Dendritic cell treated with granulocyte-macrophage colony-stimulating factor and Interleukin-4, amounts not matched to agents 40 ng/mL and 50 ng/mL, for 4 days (primary cell): ENCODE results near the gene DAPP1.
"Not testable (repeated sequence)": the region's sequence is repeated elsewhere in the genome, so short reads cannot be mapped to it uniquely, and the experiment has no call there.

Experiments used
- H3K27ac Mint-ChIP-seq: one replicate; pipeline ENCODE4 v1.8.0; 2022; ENCODE audit warnings: mild to moderate bottlenecking, mixed read lengths
- H3K27me3 Mint-ChIP-seq: one replicate; pipeline ENCODE4 v1.8.0; 2022; ENCODE audit warnings: mild to moderate bottlenecking, mixed read lengths
- H3K36me3 Mint-ChIP-seq: one replicate; pipeline ENCODE4 v1.8.0; 2022; ENCODE audit warnings: low read depth, mixed read lengths
- H3K4me1 Mint-ChIP-seq: one replicate; pipeline ENCODE4 v1.8.0; 2022; ENCODE audit warnings: low read depth, mixed read lengths
- H3K4me3 Mint-ChIP-seq: one replicate; pipeline ENCODE4 v1.8.0; 2022; ENCODE audit warnings: mild to moderate bottlenecking, moderate library complexity, mixed read lengths
- H3K9me3 Mint-ChIP-seq: one replicate; pipeline ENCODE4 v1.8.0; 2022; ENCODE audit warnings: mixed read lengths
- intact Hi-C: fragments of 100-400 bp; cut with micrococcal nuclease; formaldehyde crosslinking; loops from one replicate; pipeline ENCODE4 v1.15.0; 2022

Gene DAPP1

DNA sequence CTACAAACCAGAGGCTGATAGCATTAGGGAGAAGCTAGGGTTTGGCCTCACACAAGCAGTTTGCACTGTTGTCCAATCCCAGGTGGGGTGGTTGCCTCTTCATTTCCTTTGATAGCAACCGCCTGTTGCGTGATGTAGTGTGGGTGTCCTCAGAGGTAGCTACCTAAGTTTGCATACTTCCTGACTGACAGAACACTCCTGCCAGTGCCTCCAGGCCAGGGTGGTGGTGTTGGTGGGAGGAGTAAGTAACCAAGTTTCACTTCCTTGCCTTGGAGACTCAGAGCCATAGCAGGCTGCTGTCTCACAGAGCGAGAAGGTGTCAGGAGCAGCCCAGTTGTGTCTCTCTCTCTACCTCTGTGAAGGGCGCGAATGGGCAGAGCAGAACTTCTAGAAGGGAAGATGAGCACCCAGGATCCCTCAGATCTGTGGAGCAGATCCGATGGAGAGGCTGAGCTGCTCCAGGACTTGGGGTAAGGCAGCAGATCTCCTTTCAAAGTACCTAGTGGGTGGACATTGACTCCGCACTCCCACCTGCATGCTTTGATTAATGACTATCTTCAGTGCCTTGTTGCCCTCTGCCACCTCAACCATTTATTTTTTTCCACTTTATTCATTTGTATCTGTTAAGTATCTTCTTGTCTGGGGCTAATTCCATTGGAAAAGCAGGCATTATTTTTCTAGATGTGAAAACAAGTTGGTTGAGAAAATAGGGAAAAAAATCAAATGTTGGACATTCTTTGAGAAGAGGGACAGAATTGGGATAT lies at the start of gene DAPP1:
Gene DAPP1 (plus strand): TSS at position 283 of the 764 bp plus-strand sequence. CDS start 87 bp downstream, at position 370.
- Mint-ChIP-seq H3K4me3 (peak within 1 kb of the TSS; percentile 95), H3K27me3 (no peaks in the 10 kb centered on the region), H3K9me3 (no peaks in the 10 kb centered on the region), H3K36me3 (peaks cover 18% of the 10 kb centered on the region), H3K27ac (peak within 1 kb of the TSS; percentile 94), H3K4me1 (peaks cover 64% of the 10 kb centered on the region)
- intact Hi-C loops = loop anchor here (2.0 to 10.0 kb wide), 4 partner anchors 38 to 732 kb away; partner anchors contain the start of gene ADH5

DNA sequence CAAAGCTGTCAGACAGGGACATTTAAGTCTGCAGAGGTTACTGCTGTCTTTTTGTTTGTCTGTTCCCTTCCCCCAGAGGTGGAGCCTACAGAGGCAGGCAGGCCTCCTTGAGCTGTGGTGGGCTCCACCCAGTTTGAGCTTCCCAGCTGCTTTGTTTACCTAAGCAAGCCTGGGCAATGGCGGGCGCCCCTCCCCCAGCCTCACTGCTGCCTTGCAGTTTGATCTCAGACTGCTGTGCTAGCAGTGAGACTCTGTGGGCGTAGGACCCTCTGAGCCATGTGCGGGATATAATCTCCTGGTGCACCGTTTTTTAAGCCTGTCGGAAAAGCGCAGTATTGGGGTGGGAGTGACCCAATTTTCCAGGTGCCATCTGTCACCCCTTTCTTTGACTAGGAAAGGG lies 45.8 kb upstream of the DAPP1 start:
- H3K4me3 Mint-ChIP-seq, H3K27me3 Mint-ChIP-seq, intact Hi-C loops, H3K36me3 Mint-ChIP-seq, H3K27ac Mint-ChIP-seq, H3K4me1 Mint-ChIP-seq: not testable (repeated sequence)
- H3K9me3 Mint-ChIP-seq = peaks cover 35% of the 10 kb centered on the region

GRCh38 chr4:99783940-99784339 lies 32.7 kb upstream of the DAPP1 start:
- Mint-ChIP-seq H3K9me3 (no peaks in the 10 kb centered on the region), H3K36me3 (no peaks in the 10 kb centered on the region), H3K27ac (no peak overlapping the region), H3K27me3 (peaks cover 2% of the 10 kb centered on the region), H3K4me1 (no peaks in the 10 kb centered on the region), H3K4me3 (no peak overlapping the region)
- intact Hi-C loops = no loop called here

DNA sequence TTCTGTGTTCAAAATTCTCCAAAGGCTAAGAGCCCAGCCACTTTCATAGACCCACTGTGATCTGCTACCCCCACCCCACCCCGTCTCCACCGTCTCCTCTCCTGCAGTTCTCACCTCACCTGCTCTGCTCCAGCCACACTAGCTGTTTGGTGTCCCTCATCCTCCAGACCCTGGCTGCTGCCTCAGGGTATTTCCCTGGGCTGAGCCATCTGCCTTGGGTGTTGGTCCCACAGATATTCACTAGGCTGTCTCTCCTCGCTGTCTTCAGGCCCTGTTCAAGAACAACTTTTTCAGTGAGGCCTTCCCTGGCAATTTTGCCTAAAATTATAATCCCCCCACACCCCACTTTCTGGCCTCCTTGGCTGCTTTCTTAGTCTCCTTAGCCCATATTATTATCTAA lies 31.8 kb upstream of the DAPP1 start:
- Mint-ChIP-seq H3K9me3 (no peaks in the 10 kb centered on the region), H3K27ac (no peak overlapping the region), H3K4me3 (no peak overlapping the region), H3K36me3 (no peaks in the 10 kb centered on the region), H3K4me1 (no peaks in the 10 kb centered on the region), H3K27me3 (peaks cover 2% of the 10 kb centered on the region)
- intact Hi-C loops = no loop called here

- intact Hi-C loops = no loop called here
- Mint-ChIP-seq H3K27ac (no peak overlapping the region), H3K4me1 (no peaks in the 10 kb centered on the region)
These were observed 25.6 kb upstream of the DAPP1 start for GRCh38 chr4:99790796-99791617.

DNA sequence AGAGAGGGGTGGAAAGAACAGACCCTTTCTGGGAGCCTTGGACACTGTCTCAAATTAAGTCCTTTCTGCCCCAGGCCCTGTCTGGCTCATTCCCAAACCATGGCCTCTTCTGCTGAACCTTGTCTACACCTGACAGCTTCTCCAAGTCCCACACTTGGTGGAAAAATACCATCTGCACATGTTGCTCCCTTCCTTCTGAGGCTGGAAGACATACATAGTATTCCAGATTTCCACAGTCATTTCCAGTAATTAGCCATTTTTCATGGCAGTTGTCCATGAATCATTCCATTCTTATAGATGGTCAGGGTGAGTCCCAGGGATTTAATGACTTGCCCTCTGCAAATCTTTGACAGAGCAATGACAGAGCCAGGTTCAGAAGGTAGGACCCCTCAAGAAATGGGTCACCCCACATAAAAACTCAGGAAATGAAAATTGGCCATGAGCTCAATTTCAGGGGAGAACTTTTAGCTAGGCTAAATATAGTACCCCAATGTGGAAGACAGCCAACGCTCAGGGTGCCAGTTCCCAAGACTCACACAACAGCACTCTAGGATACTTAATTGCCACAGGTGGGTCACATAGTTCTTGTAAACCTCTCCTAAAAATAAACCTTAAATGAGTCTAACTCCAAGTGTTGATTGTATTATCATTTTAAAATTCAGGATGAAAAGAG lies 16.2 kb upstream of the DAPP1 start:
- peaks cover 12% of the 10 kb centered on the region for H3K27me3 Mint-ChIP-seq
- no peaks in the 10 kb centered on the region for H3K36me3 Mint-ChIP-seq
- no peak overlapping the region for H3K27ac Mint-ChIP-seq
- intact Hi-C loops = loop anchor here (10.0 kb wide), 1 partner anchor 686 kb away; no protein-coding TSS in a partner anchor
- peaks cover 10% of the 10 kb centered on the region for H3K9me3 Mint-ChIP-seq
- no peak overlapping the region for H3K4me3 Mint-ChIP-seq
- H3K4me1 Mint-ChIP-seq = no peaks in the 10 kb centered on the region

More at GRCh38 chr4:99790796-99791617, 25.6 kb upstream of the DAPP1 start:
- H3K27me3 Mint-ChIP-seq = peaks cover 7% of the 10 kb centered on the region
- H3K36me3 Mint-ChIP-seq = no peaks in the 10 kb centered on the region
- H3K9me3 Mint-ChIP-seq = no peaks in the 10 kb centered on the region
- no peak overlapping the region for H3K4me3 Mint-ChIP-seq

DNA sequence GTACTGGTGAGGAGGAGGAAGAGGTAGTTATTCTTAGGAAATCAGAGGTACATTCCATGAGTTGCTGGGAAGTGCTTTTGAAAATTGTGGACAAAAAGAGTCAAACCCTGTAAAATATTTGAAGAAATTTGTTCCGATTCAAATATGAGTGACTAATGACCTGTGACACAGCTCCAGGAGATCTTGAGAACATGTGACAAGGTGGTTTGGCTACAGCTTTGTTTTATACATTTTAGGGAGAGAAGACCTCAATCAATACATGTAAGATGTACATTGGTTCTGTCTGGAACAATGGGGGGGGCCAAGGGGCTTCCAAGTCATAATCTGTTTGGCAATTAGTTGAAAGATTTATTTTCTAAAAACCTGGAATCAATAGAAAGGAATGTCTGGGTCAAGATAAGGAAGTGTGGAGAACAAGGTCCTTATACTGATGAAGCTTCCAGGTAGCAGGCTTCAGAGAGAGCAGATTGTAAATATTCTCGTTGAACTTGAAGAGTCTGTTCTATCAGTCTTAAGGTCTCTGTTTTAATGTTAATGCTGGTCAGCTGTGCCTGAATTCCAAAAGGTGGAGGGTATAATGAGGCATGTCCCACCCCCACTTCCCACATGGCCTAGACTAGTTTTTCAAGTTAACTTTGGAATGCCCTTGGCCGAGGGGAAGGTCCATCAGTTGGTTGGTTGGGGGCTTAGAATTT lies 15.5 kb upstream of the DAPP1 start:
- peaks cover 5% of the 10 kb centered on the region for H3K4me1 Mint-ChIP-seq
- H3K9me3 Mint-ChIP-seq = peaks cover 10% of the 10 kb centered on the region
- no peak overlapping the region for H3K4me3 Mint-ChIP-seq
- no peaks in the 10 kb centered on the region for H3K36me3 Mint-ChIP-seq
- intact Hi-C loops = loop anchor here (10.0 kb wide), 1 partner anchor 686 kb away; no protein-coding TSS in a partner anchor
- H3K27ac Mint-ChIP-seq = no peak overlapping the region
- peaks cover 7% of the 10 kb centered on the region for H3K27me3 Mint-ChIP-seq

DNA sequence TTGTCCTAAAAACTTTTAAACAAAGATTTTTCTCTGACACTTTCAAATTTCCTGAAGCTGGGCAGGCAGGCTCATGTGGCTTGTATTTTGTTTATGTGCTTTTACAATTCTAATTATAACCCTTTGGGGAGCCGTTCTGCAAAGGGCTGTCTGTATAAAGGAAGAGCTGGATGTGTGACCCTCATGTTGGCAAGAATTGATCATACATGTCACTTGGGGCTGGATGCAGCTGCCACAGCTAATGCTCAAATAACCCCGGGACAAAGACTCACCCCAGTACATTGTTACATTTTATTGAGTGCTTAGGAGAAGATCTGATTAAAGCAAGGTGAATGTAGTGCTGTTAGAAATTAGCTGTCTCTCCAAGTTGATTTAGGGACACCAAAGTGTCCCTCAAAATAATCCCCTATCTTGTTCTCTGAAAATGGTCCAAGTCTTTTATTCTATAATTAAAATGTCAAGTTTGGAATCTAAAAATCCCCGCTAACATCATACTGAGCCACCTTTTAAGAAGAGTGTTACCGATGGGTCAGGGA lies 13.0 kb upstream of the DAPP1 start:
- Mint-ChIP-seq H3K27me3 (peaks cover 5% of the 10 kb centered on the region), H3K4me1 (peaks cover 5% of the 10 kb centered on the region), H3K4me3 (no peak overlapping the region), H3K27ac (no peak overlapping the region), H3K9me3 (no peaks in the 10 kb centered on the region), H3K36me3 (no peaks in the 10 kb centered on the region)
- intact Hi-C loops = loop anchor here (10.0 kb wide), 1 partner anchor 689 kb away; no protein-coding TSS in a partner anchor

GRCh38 chr4:99806545-99806944 lies 10.1 kb upstream of the DAPP1 start:
- Mint-ChIP-seq H3K4me1 (peaks cover 5% of the 10 kb centered on the region), H3K36me3 (no peaks in the 10 kb centered on the region), H3K27ac (no peak overlapping the region), H3K9me3 (no peaks in the 10 kb centered on the region), H3K27me3 (peaks cover 3% of the 10 kb centered on the region), H3K4me3 (no peak overlapping the region)
- intact Hi-C loops = loop anchor here (10.0 kb wide), 1 partner anchor 692 kb away; no protein-coding TSS in a partner anchor

DNA sequence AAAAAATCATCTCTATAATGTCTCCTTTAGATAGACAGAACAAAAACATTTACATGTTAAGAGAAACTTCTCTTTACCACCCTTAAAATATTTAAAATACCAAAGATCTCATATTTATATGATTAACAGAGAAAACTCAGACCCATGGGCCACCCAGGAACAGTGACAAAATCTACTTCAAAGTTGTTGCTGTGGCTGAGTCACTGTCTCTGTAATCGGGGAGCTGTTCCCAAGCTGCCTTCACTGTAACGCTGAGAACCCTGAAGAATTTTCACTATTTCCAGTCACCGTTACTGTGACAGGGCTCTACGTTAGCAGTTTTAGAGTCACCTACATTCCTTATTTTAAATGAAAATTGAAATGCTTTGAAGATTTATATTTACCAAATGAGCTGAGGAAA lies 9.0 kb upstream of the DAPP1 start:
- Mint-ChIP-seq H3K27ac (no peak overlapping the region), H3K27me3 (no peaks in the 10 kb centered on the region), H3K36me3 (no peaks in the 10 kb centered on the region), H3K9me3 (no peaks in the 10 kb centered on the region), H3K4me3 (no peak overlapping the region), H3K4me1 (peaks cover 10% of the 10 kb centered on the region)
- intact Hi-C loops = loop anchor here (2.0 to 10.0 kb wide), 2 partner anchors 247 to 693 kb away; no protein-coding TSS in a partner anchor

DNA sequence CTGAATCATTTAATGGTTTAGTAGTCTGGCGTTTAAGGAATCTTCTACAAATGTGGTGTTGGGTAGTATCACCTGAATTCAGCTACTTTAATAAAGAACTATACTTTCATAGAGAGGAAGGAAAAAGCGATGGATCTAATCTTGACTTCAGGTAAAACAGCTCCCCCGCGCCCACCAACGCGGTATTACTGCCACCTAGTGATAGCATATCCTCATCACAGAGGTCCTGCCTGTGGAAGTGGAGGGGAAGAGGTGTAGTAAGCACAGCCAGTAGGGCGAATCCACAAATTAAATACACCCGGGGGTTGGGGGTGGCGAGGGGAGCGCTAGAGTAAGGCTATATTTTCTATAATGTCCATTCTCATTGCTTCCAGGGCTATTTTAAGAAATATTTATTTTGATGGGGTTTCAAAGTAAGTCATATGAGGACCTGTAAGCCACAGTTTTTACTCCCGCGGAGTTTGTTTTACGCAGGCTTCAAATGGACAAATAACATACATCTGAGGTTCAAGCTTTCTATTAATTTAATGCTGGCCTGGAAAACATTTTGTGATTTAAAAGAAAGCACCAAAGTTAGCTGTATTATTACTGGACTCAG lies 8.3 kb upstream of the DAPP1 start:
- intact Hi-C loops = loop anchor here (2.0 to 10.0 kb wide), 2 partner anchors 248 to 694 kb away; no protein-coding TSS in a partner anchor
- no peak overlapping the region for H3K4me3 Mint-ChIP-seq
- peaks cover 10% of the 10 kb centered on the region for H3K4me1 Mint-ChIP-seq
- no peak overlapping the region for H3K27ac Mint-ChIP-seq
- no peaks in the 10 kb centered on the region for H3K9me3 Mint-ChIP-seq
- H3K27me3 Mint-ChIP-seq = no peaks in the 10 kb centered on the region
- no peaks in the 10 kb centered on the region for H3K36me3 Mint-ChIP-seq

GRCh38 chr4:99809326-99809725 lies 7.3 kb upstream of the DAPP1 start:
- Mint-ChIP-seq H3K36me3 (no peaks in the 10 kb centered on the region), H3K27me3 (no peaks in the 10 kb centered on the region), H3K4me1 (peaks cover 10% of the 10 kb centered on the region), H3K4me3 (no peak overlapping the region), H3K27ac (no peak overlapping the region), H3K9me3 (no peaks in the 10 kb centered on the region)
- intact Hi-C loops = loop anchor here (2.0 to 10.0 kb wide), 2 partner anchors 249 to 695 kb away; no protein-coding TSS in a partner anchor
